Activated naive CD8-positive, alpha-beta T cell treated with anti-CD3 and anti-CD28 coated beads for 36 hours (primary cell): ENCODE measurements around the gene G2E3. TPM values are rescaled to one million over a fixed set of nuclear protein-coding genes. Genes with fewer than 3 reads are reported as not detected.
A peak's percentile ranks its signal among the peaks of the same experiment; 100 is the strongest.
"Not testable (repeated sequence)": the region's sequence is repeated elsewhere in the genome, so short reads cannot be mapped to it uniquely, and the experiment has no call there.

Experiments
- DNase-seq: peaks from one replicate; pipeline ENCODE4 v3.0.0; 2021
- H3K27ac Mint-ChIP-seq: one replicate; pipeline ENCODE4 v1.8.0; 2022; ENCODE audit warnings: mild to moderate bottlenecking, moderate library complexity, mixed read lengths
- H3K27me3 Mint-ChIP-seq: one replicate; pipeline ENCODE4 v1.8.0; 2022; ENCODE audit warnings: mild to moderate bottlenecking, mixed read lengths
- H3K36me3 Mint-ChIP-seq: one replicate; pipeline ENCODE4 v1.8.0; 2021; ENCODE audit warnings: mild to moderate bottlenecking, mixed read lengths
- H3K4me1 Mint-ChIP-seq: one replicate; pipeline ENCODE4 v1.8.0; 2021; ENCODE audit warnings: mixed read lengths
- H3K4me3 Mint-ChIP-seq: one replicate; pipeline ENCODE4 v1.8.0; 2022; ENCODE audit warnings: mild to moderate bottlenecking, moderate library complexity, mixed read lengths
- H3K9me3 Mint-ChIP-seq: one replicate; pipeline ENCODE4 v1.8.0; 2022; ENCODE audit warnings: mixed read lengths
- total RNA-seq, 2 experiments: library from RNA; stranded (reverse); gene quantifications; one replicate each; pipeline ENCODE4 v1.2.3, GENCODE V29; 2021

G2E3 gene
- total RNA-seq, 2 experiments from 2014 or later, result 22.6 to 25.3 TPM

- Mint-ChIP-seq H3K9me3 (no peaks in the 10 kb centered on the region), H3K27ac (no peak overlapping the region), H3K36me3 (peaks cover 9% of the 10 kb centered on the region), H3K4me3 (no peak overlapping the region), H3K4me1 (peaks cover 3% of the 10 kb centered on the region), H3K27me3 (no peaks in the 10 kb centered on the region)
- DNase-seq, result no peak
Observed at GRCh38 chr14:30608533-30609006, 49.6 kb downstream of the G2E3 start.

- H3K27me3 Mint-ChIP-seq, result no peaks in the 10 kb centered on the region
- peaks cover 8% of the 10 kb centered on the region for H3K36me3 Mint-ChIP-seq
- DNase-seq, result no peak
- H3K4me1 Mint-ChIP-seq, result peaks cover 3% of the 10 kb centered on the region
- no peak overlapping the region for H3K4me3 Mint-ChIP-seq
- no peak overlapping the region for H3K27ac Mint-ChIP-seq
- H3K9me3 Mint-ChIP-seq, result no peaks in the 10 kb centered on the region
Observed at GRCh38 chr14:30610787-30611343, 51.9 kb downstream of the G2E3 start.

GRCh38 chr14:30614155-30614554, 55.2 kb downstream of the G2E3 start:
- Mint-ChIP-seq H3K27me3 (no peaks in the 10 kb centered on the region), H3K4me3 (no peak overlapping the region), H3K4me1 (peaks cover 3% of the 10 kb centered on the region), H3K9me3 (no peaks in the 10 kb centered on the region), H3K27ac (no peak overlapping the region), H3K36me3 (peaks cover 10% of the 10 kb centered on the region)
- no peak for DNase-seq

GRCh38 chr14:30620178-30620577, 61.2 kb downstream of the G2E3 start:
- H3K9me3 Mint-ChIP-seq, result no peaks in the 10 kb centered on the region
- H3K27ac Mint-ChIP-seq, result peak overlapping the region; percentile 65
- H3K4me3 Mint-ChIP-seq, result peak overlapping the region; percentile 45
- H3K27me3 Mint-ChIP-seq, result no peaks in the 10 kb centered on the region
- peaks cover 37% of the 10 kb centered on the region for H3K4me1 Mint-ChIP-seq
- H3K36me3 Mint-ChIP-seq, result peaks cover 25% of the 10 kb centered on the region
- no peak for DNase-seq

- Mint-ChIP-seq H3K27ac (peak overlapping the region; percentile 97), H3K4me1 (peaks cover 41% of the 10 kb centered on the region), H3K27me3 (no peaks in the 10 kb centered on the region), H3K9me3 (no peaks in the 10 kb centered on the region), H3K36me3 (peaks cover 20% of the 10 kb centered on the region), H3K4me3 (peak overlapping the region; percentile 97)
- no peak for DNase-seq
Observed at GRCh38 chr14:30621354-30621939, 62.5 kb downstream of the G2E3 start.

- H3K27ac Mint-ChIP-seq, result peak within 1 kb of the TSS; percentile 97
- peaks cover 20% of the 10 kb centered on the region for H3K36me3 Mint-ChIP-seq
- H3K9me3 Mint-ChIP-seq, result no peaks in the 10 kb centered on the region
- peak; percentile 95 for DNase-seq
- H3K4me3 Mint-ChIP-seq, result peak within 1 kb of the TSS; percentile 97
- peaks cover 43% of the 10 kb centered on the region for H3K4me1 Mint-ChIP-seq
- H3K27me3 Mint-ChIP-seq, result no peaks in the 10 kb centered on the region
Observed at GRCh38 chr14:30621940-30622830, 63.2 kb downstream of the G2E3 start, which contains the start of gene SCFD1. SCFD1 (plus strand) TSS chr14:30622319; CDS start chr14:30622339, 20 bp downstream.

GRCh38 chr14:30623412-30624131, 64.6 kb downstream of the G2E3 start:
- H3K27me3 Mint-ChIP-seq, result no peaks in the 10 kb centered on the region
- H3K36me3 Mint-ChIP-seq, result peaks cover 20% of the 10 kb centered on the region
- DNase-seq, result no peak
- H3K4me3 Mint-ChIP-seq, result peak overlapping the region; percentile 97
- peaks cover 51% of the 10 kb centered on the region for H3K4me1 Mint-ChIP-seq
- H3K9me3 Mint-ChIP-seq, result no peaks in the 10 kb centered on the region
- no peak overlapping the region for H3K27ac Mint-ChIP-seq

GRCh38 chr14:30624132-30624423, 65.1 kb downstream of the G2E3 start:
- Mint-ChIP-seq H3K4me3 (peak overlapping the region; percentile 40), H3K27me3 (no peaks in the 10 kb centered on the region), H3K27ac (no peak overlapping the region), H3K9me3 (no peaks in the 10 kb centered on the region), H3K36me3 (peaks cover 20% of the 10 kb centered on the region), H3K4me1 (peaks cover 51% of the 10 kb centered on the region)
- DNase-seq, result no peak

- no peaks in the 10 kb centered on the region for H3K27me3 Mint-ChIP-seq
- H3K4me1 Mint-ChIP-seq, result peaks cover 42% of the 10 kb centered on the region
- H3K4me3 Mint-ChIP-seq, result no peak overlapping the region
- no peak overlapping the region for H3K27ac Mint-ChIP-seq
- H3K36me3 Mint-ChIP-seq, result peaks cover 18% of the 10 kb centered on the region
- no peaks in the 10 kb centered on the region for H3K9me3 Mint-ChIP-seq
- DNase-seq, result no peak
Observed at GRCh38 chr14:30625533-30625932, 66.6 kb downstream of the G2E3 start.

GRCh38 chr14:30629432-30629831, 70.5 kb downstream of the G2E3 start:
- not testable (repeated sequence) for H3K9me3 Mint-ChIP-seq, H3K4me3 Mint-ChIP-seq, H3K27ac Mint-ChIP-seq, H3K27me3 Mint-ChIP-seq, DNase-seq
- H3K36me3 Mint-ChIP-seq, result peaks cover 10% of the 10 kb centered on the region
- peaks cover 22% of the 10 kb centered on the region for H3K4me1 Mint-ChIP-seq

- no peaks in the 10 kb centered on the region for H3K27me3 Mint-ChIP-seq
- H3K36me3 Mint-ChIP-seq, result peaks cover 8% of the 10 kb centered on the region
- no peaks in the 10 kb centered on the region for H3K9me3 Mint-ChIP-seq
- H3K4me1 Mint-ChIP-seq, result peaks cover 19% of the 10 kb centered on the region
- H3K27ac Mint-ChIP-seq, result no peak overlapping the region
- H3K4me3 Mint-ChIP-seq, result no peak overlapping the region
- no peak for DNase-seq
Observed at GRCh38 chr14:30630248-30630647, 71.3 kb downstream of the G2E3 start.

- DNase-seq, result no peak
- Mint-ChIP-seq H3K27ac (no peak overlapping the region), H3K4me3 (no peak overlapping the region), H3K27me3 (no peaks in the 10 kb centered on the region), H3K36me3 (peaks cover 21% of the 10 kb centered on the region), H3K4me1 (peaks cover 15% of the 10 kb centered on the region), H3K9me3 (no peaks in the 10 kb centered on the region)
Observed at GRCh38 chr14:30632730-30633129, 73.8 kb downstream of the G2E3 start.

- H3K36me3 Mint-ChIP-seq, result peaks cover 24% of the 10 kb centered on the region
Observed at GRCh38 chr14:30638926-30639325, 80.0 kb downstream of the G2E3 start.

GRCh38 chr14:30641207-30641606, 82.2 kb downstream of the G2E3 start:
- no peak overlapping the region for H3K4me3 Mint-ChIP-seq
- no peak overlapping the region for H3K27ac Mint-ChIP-seq

More at GRCh38 chr14:30638926-30639325, 80.0 kb downstream of the G2E3 start:
- no peak for DNase-seq
- no peaks in the 10 kb centered on the region for H3K27me3 Mint-ChIP-seq
- no peak overlapping the region for H3K4me3 Mint-ChIP-seq
- H3K4me1 Mint-ChIP-seq, result peaks cover 6% of the 10 kb centered on the region
- H3K9me3 Mint-ChIP-seq, result peaks cover under 1% of the 10 kb centered on the region
- no peak overlapping the region for H3K27ac Mint-ChIP-seq

GRCh38 chr14:30644462-30644861, 85.5 kb downstream of the G2E3 start:
- not testable (repeated sequence) for H3K4me1 Mint-ChIP-seq, H3K4me3 Mint-ChIP-seq, DNase-seq, H3K9me3 Mint-ChIP-seq, H3K27me3 Mint-ChIP-seq, H3K27ac Mint-ChIP-seq
- H3K36me3 Mint-ChIP-seq, result peaks cover 39% of the 10 kb centered on the region

More at GRCh38 chr14:30641207-30641606, 82.2 kb downstream of the G2E3 start:
- no peak for DNase-seq
- H3K27me3 Mint-ChIP-seq, result no peaks in the 10 kb centered on the region
- H3K36me3 Mint-ChIP-seq, result peaks cover 33% of the 10 kb centered on the region
- H3K4me1 Mint-ChIP-seq, result no peaks in the 10 kb centered on the region
- H3K9me3 Mint-ChIP-seq, result peaks cover 8% of the 10 kb centered on the region
